ENCODE data around the gene LMF1.

GRCh38 chr16:898216-898615, 72.6 kb downstream of the LMF1 start:
- TF ChIP-seq CTCF (IDR thresholded peaks at IDR 0.05): no peak
- no peak for TF ChIP-seq POLR2A (IDR thresholded peaks at IDR 0.05)
